Hematopoietic multipotent progenitor cell treated with erythropoietin and hydrocortisone succinate and interleukin-3 and kit ligand, for 15 days (in vitro differentiated cells): Measurements from ENCODE around the gene SSH3.

Experiments
- DNase-seq: peaks from one replicate; pipeline ENCODE4 v3.0.0-alpha.2; 2015; ENCODE audit warnings: low spot score

The SSH3 gene

DNA sequence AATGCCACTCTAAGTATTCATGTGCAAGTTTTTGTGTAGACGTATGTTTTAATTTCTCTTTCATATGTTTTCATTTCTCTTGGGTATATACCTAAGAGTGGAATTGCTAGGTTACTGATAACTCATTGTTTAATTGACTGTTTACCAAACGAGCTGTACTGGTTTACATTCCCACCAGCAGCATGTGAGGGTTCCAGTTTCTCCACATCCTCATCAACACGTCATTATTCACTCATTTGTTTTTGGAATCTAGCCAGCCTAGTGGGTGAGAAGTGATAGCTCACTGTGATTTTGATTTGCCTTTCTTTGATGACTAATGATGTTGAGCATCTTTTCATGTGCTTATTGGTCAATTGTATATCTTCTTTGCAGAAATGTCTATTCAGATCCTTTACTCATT, 10.2 kb upstream of the SSH3 start:
- no peak for DNase-seq

DNA sequence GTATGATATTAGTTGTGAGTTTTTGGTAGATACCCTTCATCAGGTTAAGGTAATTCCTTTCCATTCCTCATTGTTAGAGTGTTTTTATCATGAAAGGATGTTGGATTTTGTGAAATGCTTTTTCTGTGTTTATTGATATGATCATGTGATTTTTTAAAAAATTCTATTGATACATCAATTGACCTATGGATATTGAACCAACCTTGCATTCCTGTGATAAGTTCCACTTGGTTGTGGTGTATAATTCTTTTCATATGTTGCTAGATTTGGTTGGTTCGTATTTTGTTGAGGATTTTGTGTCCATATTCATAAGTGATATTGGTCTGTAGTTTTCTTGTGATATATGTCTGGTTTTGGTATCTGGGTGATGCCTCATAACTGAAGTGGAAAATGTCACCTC, 7.5 kb upstream of the SSH3 start:
- no peak for DNase-seq

- DNase-seq: no peak
These were observed 4.5 kb upstream of the SSH3 start for GRCh38 chr11:67298786-67299185.

- no peak for DNase-seq
These were observed 3.7 kb upstream of the SSH3 start for GRCh38 chr11:67299471-67300191.

DNA sequence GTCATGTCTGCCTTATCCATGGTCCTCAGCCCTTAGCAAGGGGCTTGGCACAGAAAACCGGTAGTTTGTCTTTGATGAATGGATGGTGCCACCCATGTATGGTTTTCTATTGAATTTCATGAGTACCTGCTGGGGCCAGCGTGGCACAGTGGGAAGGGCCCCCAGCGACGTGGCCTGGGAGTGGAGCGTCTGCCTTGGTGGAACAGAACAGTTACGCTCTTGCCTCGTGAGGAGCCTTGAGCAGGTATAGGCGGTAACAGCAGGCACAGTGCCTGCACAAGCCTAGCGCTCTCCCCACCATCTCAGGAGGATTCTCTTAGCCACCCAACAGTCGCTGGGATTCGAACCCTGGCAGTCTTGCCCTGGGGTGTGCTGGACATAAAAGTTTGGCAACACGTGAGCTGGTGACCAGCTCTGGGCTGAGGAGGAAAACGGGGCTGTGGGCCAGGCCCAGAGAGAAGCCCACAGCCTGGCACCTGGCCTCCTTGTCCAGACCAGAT, 3.0 kb upstream of the SSH3 start:
- DNase-seq: no peak

- DNase-seq: no peak
These were observed 2.5 kb upstream of the SSH3 start for GRCh38 chr11:67300756-67301312.

- DNase-seq: no peak
These were observed 1.9 kb upstream of the SSH3 start for GRCh38 chr11:67301313-67301921.

GRCh38 chr11:67301951-67302516, 1.3 kb upstream of the SSH3 start:
- DNase-seq: no peak

GRCh38 chr11:67302571-67303131, 679 bp upstream of the SSH3 start:
- no peak for DNase-seq

DNA sequence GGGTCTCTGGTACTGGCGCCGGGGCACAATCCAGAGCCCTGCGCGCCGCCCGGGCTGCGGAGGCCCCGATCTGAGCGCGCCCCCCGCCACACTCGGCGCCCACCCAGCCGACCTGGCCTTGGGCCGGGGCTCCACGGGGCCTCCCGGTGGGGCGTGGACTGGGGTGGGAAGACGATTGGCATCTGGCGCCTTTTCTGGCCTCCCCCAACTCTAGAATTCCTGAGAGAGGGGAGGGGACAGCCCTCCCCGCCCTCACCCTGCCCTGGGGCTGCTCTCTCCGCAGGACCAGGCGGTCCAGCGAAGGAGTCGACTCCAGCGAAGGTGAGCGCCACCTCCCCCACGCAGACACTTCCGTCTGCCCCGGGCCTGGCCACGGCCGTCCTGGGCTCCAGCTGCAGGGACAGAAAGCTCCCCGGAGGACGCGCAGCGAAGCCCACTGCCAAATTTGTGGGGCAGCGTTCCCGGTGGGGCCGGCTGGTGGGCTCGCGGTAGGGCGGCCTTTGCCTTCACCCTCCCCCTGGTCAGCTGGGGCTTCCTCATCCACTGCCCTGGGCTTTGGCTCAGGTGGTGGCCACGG, 593 bp downstream of the SSH3 start:
- no peak for DNase-seq

DNA sequence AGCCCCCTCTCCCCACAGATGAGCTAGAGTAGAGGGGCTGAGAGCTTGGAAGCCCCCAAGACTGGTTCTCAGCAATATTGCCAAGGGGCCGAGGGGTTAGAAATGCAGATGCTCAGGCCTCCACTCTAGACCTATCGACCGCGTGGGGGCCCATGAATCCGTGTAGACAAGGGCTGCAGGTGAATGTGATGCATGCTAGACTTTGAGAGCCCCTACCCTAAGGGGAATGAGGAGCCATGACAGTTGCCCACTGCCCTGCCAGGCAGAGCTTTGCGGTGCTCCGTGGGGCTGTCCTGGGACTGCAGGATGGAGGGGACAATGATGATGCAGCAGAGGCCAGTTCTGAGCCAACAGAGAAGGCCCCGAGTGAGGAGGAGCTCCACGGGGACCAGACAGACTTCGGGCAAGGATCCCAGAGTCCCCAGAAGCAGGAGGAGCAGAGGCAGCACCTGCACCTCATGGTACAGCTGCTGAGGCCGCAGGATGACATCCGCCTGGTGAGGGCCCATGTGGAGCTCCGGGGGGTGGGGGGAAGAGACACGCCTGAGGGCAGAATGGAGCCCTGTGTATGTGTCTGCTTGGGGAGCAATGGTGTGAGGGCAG, 1.3 kb downstream of the SSH3 start:
- DNase-seq: no peak

- no peak for DNase-seq
These were observed 3.6 kb downstream of the SSH3 start for GRCh38 chr11:67306769-67307544.

DNA sequence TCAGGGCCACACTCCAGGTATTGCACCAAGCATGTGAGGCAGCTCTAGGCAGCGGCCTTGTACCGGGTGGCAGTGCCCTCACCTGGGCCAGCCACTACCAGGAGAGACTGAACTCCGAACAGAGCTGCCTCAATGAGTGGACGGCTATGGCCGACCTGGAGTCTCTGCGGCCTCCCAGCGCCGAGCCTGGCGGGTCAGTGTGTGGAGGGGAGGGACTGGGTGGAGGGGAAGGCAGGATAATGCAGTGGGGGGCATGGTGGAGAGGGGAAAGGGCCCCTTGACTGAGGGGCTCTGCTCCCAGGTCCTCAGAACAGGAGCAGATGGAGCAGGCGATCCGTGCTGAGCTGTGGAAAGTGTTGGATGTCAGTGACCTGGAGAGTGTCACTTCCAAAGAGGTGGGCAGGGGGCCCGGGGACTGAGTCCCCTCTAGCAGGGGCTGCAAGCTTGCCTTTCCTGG, 4.2 kb downstream of the SSH3 start:
- no peak for DNase-seq

GRCh38 chr11:67308031-67308866, 4.9 kb downstream of the SSH3 start:
- DNase-seq: no peak

- no peak for DNase-seq
These were observed 5.8 kb downstream of the SSH3 start for GRCh38 chr11:67309166-67309565.

DNA sequence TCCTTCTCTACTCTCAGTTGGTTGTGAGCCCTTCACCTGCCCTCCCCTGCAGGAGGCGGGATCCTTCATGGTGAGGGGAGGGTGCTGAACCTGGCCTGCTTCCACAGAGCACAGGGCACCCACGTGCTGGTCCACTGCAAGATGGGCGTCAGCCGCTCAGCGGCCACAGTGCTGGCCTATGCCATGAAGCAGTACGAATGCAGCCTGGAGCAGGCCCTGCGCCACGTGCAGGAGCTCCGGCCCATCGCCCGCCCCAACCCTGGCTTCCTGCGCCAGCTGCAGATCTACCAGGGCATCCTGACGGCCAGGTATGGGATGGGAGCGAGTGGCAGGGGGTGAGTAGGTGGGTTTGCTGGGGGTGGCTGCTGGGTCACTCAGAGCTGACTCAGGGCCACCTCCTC, 6.3 kb downstream of the SSH3 start:
- no peak for DNase-seq

DNA sequence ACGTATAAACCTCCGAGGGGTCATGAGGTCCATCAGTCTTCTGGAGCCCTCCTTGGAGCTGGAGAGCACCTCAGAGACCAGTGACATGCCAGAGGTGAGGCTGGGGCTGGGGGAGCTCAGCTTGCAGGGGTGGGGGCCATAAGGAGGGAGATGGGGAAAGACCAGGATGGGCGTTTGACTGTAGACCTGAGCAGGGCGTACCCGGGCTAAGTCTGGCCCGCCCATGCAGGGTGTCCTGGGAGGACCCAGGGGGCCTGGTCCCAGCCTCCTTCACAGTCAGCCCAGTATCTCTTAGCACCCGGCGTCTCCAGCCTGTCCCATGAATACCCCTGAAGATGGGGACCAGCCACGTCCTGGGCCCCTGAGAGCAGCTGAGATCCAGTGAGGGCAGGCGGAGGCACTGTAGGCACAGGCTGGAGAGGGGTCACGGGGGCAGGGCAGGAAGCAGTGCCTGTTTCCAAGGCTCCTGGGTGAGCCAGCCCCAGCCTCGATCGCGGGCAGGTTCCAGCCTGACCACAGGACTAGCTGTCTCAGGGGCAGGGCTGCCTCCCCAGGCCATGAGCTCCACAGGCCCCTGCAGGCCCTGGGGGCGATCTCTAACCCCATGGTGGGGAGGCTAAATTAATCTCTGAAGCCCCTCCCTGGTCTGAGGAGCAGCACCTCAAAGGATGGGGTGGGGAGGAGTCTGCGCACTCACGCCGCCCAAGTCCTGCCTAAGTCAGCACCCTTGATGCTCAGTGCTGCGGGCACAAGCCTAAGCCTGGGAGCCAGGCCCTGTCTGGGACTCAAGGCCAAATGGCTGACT, 7.1 kb downstream of the SSH3 start:
- no peak for DNase-seq

DNA sequence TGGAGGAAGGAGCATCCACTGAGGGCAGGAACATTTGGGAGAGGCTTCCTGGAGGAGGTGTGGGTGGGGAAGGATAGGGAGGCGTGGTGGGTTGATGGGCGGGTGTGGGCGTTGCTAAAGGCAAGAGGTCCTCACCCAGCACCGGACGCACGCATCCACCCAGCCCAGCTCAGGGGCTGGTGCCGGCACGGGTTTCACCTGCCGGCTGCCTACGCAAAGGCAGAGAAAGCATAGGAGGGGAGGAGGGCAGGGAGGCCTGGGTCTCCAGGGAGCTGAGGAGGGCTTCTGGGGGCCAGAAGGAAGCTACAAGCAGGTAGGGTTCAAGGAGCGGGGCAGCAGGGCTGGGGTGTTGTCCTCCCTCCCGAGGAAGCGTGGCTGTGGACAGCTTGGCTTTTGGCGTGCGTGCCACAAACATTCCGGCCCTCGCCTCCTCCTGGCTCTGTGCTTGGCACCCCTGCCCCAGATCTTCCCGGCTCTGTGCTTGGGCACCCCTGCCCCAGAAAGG, 7.8 kb downstream of the SSH3 start:
- DNase-seq: no peak

- no peak for DNase-seq
These were observed 8.3 kb downstream of the SSH3 start for GRCh38 chr11:67311556-67312082.
